BLaER1 treated with 17β-estradiol and CSF1 and Interleukin-3, amounts not matched to agents 10 nM and 100 nM (cell line): ENCODE measurements around the gene DMPK.

Experiments used
- H3K27ac ChIP-seq, 11 experiments: shearing (Covaris generic); formaldehyde crosslinking; 2 replicates each; pipeline ENCODE4 v1.8.1; 2022
- H3K27me3 ChIP-seq, 11 experiments: shearing (Covaris generic); formaldehyde crosslinking; 2 replicates each; pipeline ENCODE4 v1.8.1; 2022
- H3K36me3 ChIP-seq, 11 experiments: shearing (Covaris generic); formaldehyde crosslinking; 2 replicates each; pipeline ENCODE4 v1.8.1; 2022
- H3K4me1 ChIP-seq, 10 experiments: shearing (Covaris generic); formaldehyde crosslinking; 2 replicates each; pipeline ENCODE4 v1.8.1; 2022
- H3K4me2 ChIP-seq, 11 experiments: shearing (Covaris generic); formaldehyde crosslinking; 2 replicates each; pipeline ENCODE4 v1.8.1; 2022
- H3K4me3 ChIP-seq, 10 experiments: shearing (Covaris generic); formaldehyde crosslinking; 2 replicates each; pipeline ENCODE4 v1.8.1; 2022
- H3K9ac ChIP-seq, 11 experiments: shearing (Covaris generic); formaldehyde crosslinking; 2 replicates each; pipeline ENCODE4 v1.8.1; 2022
- H3K9me3 ChIP-seq, 11 experiments: shearing (Covaris generic); formaldehyde crosslinking; replicated peaks in 1 of 11; 2 replicates each; pipeline ENCODE4 v1.8.1; 2022
- H4K20me1 ChIP-seq, 11 experiments: shearing (Covaris generic); formaldehyde crosslinking; 2 replicates each; pipeline ENCODE4 v1.8.1; 2022
- Cebpa-rat ChIP-seq, 11 experiments: shearing (Covaris generic); IDR thresholded peaks; 2 replicates each; pipeline ENCODE4 v1.8.1; 2022

DMPK gene, protein sequence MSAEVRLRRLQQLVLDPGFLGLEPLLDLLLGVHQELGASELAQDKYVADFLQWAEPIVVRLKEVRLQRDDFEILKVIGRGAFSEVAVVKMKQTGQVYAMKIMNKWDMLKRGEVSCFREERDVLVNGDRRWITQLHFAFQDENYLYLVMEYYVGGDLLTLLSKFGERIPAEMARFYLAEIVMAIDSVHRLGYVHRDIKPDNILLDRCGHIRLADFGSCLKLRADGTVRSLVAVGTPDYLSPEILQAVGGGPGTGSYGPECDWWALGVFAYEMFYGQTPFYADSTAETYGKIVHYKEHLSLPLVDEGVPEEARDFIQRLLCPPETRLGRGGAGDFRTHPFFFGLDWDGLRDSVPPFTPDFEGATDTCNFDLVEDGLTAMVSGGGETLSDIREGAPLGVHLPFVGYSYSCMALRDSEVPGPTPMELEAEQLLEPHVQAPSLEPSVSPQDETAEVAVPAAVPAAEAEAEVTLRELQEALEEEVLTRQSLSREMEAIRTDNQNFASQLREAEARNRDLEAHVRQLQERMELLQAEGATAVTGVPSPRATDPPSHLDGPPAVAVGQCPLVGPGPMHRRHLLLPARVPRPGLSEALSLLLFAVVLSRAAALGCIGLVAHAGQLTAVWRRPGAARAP

DNA sequence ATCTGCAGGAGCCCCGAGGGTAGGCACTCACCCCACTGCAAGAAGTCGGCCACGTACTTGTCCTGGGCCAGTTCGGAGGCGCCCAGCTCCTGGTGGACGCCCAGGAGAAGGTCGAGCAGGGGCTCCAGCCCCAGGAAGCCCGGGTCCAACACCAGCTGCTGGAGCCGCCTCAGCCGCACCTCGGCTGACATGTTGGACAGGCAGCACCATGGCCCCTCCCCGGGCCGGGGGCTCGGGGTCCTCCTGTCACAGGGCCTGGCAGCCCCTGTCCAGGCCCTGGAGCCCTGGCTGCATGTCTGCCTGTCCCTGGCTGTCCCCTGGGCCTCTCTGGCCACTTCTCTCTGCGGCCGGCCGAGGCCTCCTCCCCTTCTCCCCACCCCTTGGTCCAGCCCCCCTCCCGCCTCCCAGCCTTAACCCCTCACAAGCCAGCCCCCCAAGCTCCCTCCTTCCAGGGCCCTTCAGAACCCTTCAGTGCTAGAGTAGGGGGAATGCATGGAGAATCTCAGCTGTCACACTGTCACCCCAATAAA, at the start of gene DMPK:
DMPK (minus strand) TSS at position 329 of the 530 bp plus-strand sequence; CDS start at position 191, 138 bp downstream.
- peak within 1 kb of the TSS in 8 of 11 experiments; percentile 18 to 75 (median 59); a peak in 13 of 22 replicates for H3K4me2 ChIP-seq
- H3K36me3 ChIP-seq, result peaks cover 19 to 49% (median 27%) of the 10 kb centered on the region in 11 experiments
- no peak within 1 kb of the TSS for H3K9ac ChIP-seq
- H3K27me3 ChIP-seq, result peaks cover 14 to 98% (median 39%) of the 10 kb centered on the region in 11 experiments; a peak in 20 of 22 replicates
- no peak within 1 kb of the TSS for H3K27ac ChIP-seq
- H4K20me1 ChIP-seq, result peaks cover 75 to 100% (median 93%) of the 10 kb centered on the region in 11 experiments
- no peak within 1 kb of the TSS for H3K4me3 ChIP-seq
- peaks cover 23 to 41% (median 33%) of the 10 kb centered on the region in 10 experiments for H3K4me1 ChIP-seq
- H3K9me3 ChIP-seq, result no peaks in the 10 kb centered on the region
- TF ChIP-seq Cebpa-rat (IDR thresholded peaks at IDR 0.05), result no peak

DNA sequence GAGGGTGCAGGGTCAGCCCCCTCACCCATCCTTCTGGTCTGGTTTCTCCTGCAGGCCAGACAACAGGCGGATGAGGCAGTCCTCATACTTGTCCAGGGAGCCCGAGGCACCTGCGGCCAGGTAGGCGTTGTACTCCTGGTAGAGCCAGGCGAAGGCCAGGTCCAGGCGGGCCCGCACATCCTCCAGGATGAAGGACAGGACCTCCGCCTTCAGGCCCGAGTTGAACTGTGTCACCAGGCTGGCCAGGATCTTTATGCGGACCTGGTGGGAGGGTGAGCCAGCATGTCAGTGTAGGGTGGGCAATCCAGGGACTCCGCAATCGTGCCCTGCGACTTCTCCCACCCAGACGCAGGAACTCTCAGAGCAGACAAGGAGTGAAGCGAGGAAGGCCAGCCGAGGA, 46.7 kb upstream of the DMPK start:
- H3K36me3 ChIP-seq, result peaks cover 98 to 100% (median 100%) of the 10 kb centered on the region in 11 experiments
- TF ChIP-seq Cebpa-rat (IDR thresholded peaks at IDR 0.05), result no peak
- peaks cover 4 to 96% (median 38%) of the 10 kb centered on the region in 11 experiments; a peak in 16 of 22 replicates for H4K20me1 ChIP-seq
- no peaks in the 10 kb centered on the region for H3K27me3 ChIP-seq
- 0 out of 20 replicates have a peak, but pooled peaks cover 0 to 4% (median 0%) of the 10 kb centered on the region in 10 experiments for H3K4me1 ChIP-seq
- no peaks in the 10 kb centered on the region for H3K9me3 ChIP-seq
- H3K4me3 ChIP-seq, result no peak overlapping the region
- H3K27ac ChIP-seq, result no peak overlapping the region
- no peak overlapping the region for H3K4me2 ChIP-seq
- no peak overlapping the region for H3K9ac ChIP-seq

DNA sequence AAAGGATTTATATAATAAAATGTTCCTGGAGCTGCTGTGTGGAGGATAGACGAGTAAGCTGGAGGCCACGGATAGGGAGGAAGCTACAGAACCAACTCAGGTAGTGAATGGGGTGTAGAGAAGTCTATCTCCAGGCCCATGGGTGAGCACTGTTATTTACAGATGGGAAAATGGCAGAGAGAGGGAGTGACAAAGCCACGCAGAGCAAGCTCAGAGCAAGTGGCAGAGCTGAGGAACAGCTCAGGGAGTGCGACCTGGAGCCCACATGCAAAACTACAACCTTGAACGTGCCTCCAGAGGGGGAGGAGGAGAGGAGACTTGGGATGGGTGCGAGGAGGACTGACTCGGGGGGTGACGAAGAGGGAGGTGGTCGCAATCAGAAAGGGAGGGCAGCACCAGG, 46.2 kb upstream of the DMPK start:
- Histone ChIP-seq H4K20me1 (peaks cover 3 to 96% (median 39%) of the 10 kb centered on the region in 11 experiments; a peak in 16 of 22 replicates), H3K36me3 (peaks cover 98 to 100% (median 100%) of the 10 kb centered on the region in 11 experiments)
- TF ChIP-seq Cebpa-rat (IDR thresholded peaks at IDR 0.05), result no peak

DNA sequence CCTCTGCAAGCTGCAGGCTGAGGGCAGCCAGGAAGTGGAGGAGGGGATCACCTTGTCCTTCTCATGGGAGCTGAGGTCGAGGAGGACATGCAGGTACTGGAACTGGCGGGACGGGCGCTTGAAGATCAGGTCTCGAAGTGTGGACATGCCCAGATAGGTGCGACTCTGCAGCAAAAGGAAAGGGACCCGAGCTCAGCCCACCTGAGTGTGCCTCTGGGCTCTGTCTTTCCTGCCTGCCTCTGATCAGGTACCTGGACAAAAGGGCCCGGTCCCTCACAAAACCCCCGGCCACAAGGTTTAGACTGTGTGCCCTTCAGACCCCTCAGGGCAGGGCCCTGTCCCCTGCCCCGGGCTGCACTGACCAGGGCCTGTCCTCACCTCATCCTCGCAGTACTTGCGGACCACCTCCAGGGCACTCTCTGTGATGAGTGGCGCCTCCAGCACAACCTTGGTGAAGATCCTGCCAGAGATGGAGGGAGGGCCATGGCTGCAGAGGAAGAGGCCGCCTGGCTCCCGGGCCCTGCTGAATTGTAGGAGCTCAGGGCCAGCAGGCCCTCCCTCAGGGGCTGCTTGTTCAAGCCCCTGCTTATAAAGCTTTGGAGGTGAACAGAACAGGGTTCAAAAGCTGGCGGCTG, 45.3 kb upstream of the DMPK start:
- Histone ChIP-seq H3K27ac (no peak overlapping the region), H3K36me3 (peaks cover 98 to 100% (median 100%) of the 10 kb centered on the region in 11 experiments), H3K4me1 (peaks cover 0 to 9% (median 0%) of the 10 kb centered on the region in 10 experiments; a peak in 3 of 20 replicates), H3K9ac (no peak overlapping the region), H4K20me1 (peaks cover 0 to 96% (median 39%) of the 10 kb centered on the region in 11 experiments; a peak in 16 of 22 replicates), H3K9me3 (no peaks in the 10 kb centered on the region), H3K4me2 (no peak overlapping the region), H3K4me3 (no peak overlapping the region), H3K27me3 (no peaks in the 10 kb centered on the region)
- TF ChIP-seq Cebpa-rat (IDR thresholded peaks at IDR 0.05), result no peak

More for the DNA sequence above, 46.2 kb upstream of the DMPK start:
- no peak overlapping the region for H3K9ac ChIP-seq
- no peak overlapping the region for H3K4me2 ChIP-seq
- peaks cover 0 to 4% (median 0%) of the 10 kb centered on the region in 10 experiments; a peak in 1 of 20 replicates for H3K4me1 ChIP-seq
- H3K27ac ChIP-seq, result no peak overlapping the region
- H3K9me3 ChIP-seq, result no peaks in the 10 kb centered on the region
- no peaks in the 10 kb centered on the region for H3K27me3 ChIP-seq
- no peak overlapping the region for H3K4me3 ChIP-seq

DNA sequence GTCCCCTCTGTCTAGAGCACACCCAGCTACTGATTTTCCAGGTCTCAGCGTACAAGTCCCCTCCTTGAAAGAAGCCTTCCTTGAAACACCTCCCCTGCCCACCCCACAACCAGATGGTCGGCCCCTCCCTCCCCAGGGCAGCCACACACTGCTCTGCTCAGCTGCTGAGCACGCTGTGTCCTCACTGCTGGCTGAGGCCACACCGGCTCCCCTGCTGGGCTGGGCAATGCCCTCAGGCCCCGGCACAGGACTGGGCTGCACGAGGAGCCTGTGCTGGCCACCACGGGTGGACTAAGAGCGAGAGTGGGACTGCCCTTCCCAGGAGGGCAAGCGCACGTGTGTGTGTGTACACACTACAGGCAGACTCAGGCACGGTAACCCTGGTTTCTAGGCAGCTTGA, 44.6 kb upstream of the DMPK start:
- Histone ChIP-seq H3K9ac (no peak overlapping the region), H3K36me3 (peaks cover 95 to 100% (median 97%) of the 10 kb centered on the region in 11 experiments), H3K4me2 (no peak overlapping the region), H3K9me3 (no peaks in the 10 kb centered on the region), H3K4me3 (no peak overlapping the region), H3K27ac (no peak overlapping the region), H3K27me3 (no peaks in the 10 kb centered on the region), H3K4me1 (peaks cover 0 to 9% (median 0%) of the 10 kb centered on the region in 10 experiments; a peak in 3 of 20 replicates), H4K20me1 (peaks cover 0 to 96% (median 36%) of the 10 kb centered on the region in 11 experiments; a peak in 16 of 22 replicates)
- TF ChIP-seq Cebpa-rat (IDR thresholded peaks at IDR 0.05), result no peak

DNA sequence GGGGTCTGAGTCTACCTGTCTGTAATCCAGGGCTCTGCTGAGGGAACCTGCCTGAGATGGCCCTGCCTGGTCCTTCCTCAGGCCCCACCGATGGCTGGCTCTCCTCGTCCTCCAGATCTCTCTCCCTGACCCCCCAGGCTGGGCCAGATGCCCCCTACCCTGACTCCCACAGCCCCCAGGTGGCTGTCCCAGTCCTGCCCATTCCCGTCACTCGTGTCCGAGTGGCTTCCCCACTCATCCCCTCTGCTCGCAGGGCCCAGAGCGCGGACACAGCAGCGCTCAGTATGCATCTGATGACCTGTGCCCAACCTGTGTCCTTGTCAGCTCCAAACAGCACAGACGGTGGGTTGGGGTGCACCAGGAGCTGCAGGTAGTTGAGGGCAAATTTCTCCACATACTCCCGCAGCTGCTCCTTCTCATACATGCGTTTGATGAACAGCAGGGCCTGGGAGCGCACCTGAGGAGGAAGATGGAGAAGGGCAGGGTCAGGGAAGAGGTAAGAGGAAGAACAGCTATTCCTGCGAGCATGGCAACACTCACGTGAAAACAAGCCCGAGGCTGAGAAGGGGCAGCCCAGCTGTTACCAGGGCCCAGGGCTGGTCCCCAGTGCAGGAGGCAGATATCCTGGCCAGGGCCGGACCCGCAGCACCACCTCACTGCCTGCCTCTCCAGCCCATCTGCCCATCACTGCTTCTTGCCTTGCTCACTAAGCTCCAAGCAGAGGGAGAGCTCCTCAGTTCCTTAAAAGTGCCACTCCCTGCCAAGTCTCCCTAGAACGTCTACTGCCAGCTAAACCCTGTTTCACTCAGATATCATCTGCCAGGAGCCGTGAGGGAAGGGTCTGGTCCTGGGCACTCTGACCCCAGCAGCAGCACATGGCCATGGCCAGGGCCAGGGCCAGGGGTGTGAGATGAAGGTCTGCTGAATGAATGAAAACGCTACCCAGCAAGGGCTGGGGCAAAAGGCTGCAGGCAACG, 43.9 kb upstream of the DMPK start:
- Histone ChIP-seq H3K27ac (no peak overlapping the region), H3K4me3 (no peak overlapping the region), H3K36me3 (peaks cover 95 to 100% (median 97%) of the 10 kb centered on the region in 11 experiments), H3K9ac (no peak overlapping the region), H3K9me3 (no peaks in the 10 kb centered on the region), H3K4me2 (no peak overlapping the region), H4K20me1 (peaks cover 0 to 96% (median 31%) of the 10 kb centered on the region in 11 experiments; a peak in 16 of 22 replicates), H3K27me3 (no peaks in the 10 kb centered on the region), H3K4me1 (peaks cover 0 to 14% (median 0%) of the 10 kb centered on the region in 10 experiments; a peak in 4 of 20 replicates)
- no peak for TF ChIP-seq Cebpa-rat (IDR thresholded peaks at IDR 0.05)

DNA sequence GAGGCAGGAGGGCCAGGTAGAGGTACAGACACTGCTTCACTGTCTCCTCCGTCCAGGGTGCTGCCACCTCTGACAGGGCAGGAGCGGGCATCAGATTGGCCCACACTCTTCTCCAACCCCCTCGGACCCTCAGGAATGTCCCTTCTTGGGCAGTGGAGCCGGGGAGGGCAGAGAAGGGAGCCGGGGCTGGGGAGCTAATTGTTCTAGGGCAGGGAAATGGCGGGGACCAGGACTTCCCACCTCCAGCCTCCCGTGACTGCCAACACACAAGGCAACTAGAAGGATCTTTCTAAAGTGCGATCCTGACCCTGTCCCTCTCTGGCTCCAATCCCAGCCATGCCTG, 42.9 kb upstream of the DMPK start:
- no peak overlapping the region for H3K4me2 ChIP-seq
- peaks cover 0 to 97% (median 29%) of the 10 kb centered on the region in 11 experiments; a peak in 14 of 22 replicates for H4K20me1 ChIP-seq
- H3K4me3 ChIP-seq, result no peak overlapping the region
- peaks cover 93 to 98% (median 95%) of the 10 kb centered on the region in 11 experiments for H3K36me3 ChIP-seq
- no peaks in the 10 kb centered on the region for H3K9me3 ChIP-seq
- no peak overlapping the region for H3K27ac ChIP-seq
- no peaks in the 10 kb centered on the region for H3K27me3 ChIP-seq
- no peak overlapping the region for H3K9ac ChIP-seq
- no peak for TF ChIP-seq Cebpa-rat (IDR thresholded peaks at IDR 0.05)
- H3K4me1 ChIP-seq, result peaks cover 0 to 20% (median 0%) of the 10 kb centered on the region in 10 experiments; a peak in 6 of 20 replicates
